GM21825 (cell line): Measurements from ENCODE around the gene VWA3A.
"Not testable (repeated sequence)": the region's sequence is repeated elsewhere in the genome, so short reads cannot be mapped to it uniquely, and the experiment has no call there.

Source experiments
- ATAC-seq: cut with Tn5 transposase; IDR thresholded peaks from one replicate; pipeline ENCODE4 v1.9.1; 2021; ENCODE audit warnings: mild to moderate bottlenecking, moderate library complexity; ENCODE audit not compliant: unreplicated experiment

The VWA3A gene

DNA sequence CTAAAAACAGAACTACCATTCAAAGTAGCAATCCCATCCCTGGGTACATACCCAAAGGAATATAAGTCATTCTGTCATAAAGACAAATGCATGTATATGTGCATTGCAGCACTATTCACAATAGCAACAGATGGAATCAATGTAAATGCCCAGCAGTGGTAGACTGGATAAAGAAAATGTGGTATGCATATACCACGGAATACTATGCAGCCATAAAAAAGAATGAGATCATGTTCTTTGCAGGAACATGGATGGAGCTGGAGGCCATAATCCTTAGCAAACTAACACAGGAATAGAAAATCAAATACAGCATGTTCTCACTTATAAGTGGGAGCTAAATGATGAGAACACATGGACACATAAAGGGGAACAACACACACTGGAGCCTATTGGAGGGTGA lies 36.2 kb downstream of the VWA3A start:
- ATAC-seq, result not testable (repeated sequence)

DNA sequence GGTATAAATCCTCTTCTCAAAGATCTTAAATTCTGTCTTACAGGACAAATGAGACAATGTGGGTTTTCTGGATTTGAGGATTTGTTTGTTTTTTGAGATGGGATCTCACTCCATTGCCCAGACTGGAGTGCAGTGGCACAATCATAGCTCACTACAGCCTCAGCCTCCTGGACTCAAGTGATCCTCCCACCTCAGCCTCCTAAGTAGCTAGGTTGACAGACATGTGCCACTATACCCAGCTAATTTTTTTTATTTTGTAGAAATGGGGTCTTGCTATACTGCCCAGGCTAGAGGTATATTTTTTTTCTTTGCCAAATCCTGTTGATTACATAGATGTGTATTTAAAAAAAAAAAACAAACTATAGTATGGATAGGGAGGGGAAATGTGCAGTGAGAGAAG lies 38.2 kb downstream of the VWA3A start:
- ATAC-seq, result no peak

DNA sequence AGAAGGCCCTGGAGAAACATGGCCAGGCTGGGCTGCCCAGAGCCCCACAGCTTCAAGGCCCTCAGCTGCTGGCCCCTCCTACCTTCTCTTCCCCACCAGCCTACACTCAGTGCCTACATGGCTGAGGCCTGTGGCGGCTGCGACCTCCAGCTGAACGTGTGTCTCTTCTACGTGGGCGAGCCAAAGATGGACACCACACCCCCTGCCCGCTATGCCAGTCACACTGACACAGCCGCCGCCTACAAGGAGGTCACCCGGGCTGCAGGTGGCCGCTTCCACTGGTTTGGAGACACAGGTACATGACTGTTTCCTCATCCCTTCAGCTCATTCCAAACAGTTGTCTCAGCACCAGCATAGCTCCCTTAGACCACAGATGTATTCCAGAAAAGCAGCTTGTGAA lies 40.5 kb downstream of the VWA3A start:
- no peak for ATAC-seq

DNA sequence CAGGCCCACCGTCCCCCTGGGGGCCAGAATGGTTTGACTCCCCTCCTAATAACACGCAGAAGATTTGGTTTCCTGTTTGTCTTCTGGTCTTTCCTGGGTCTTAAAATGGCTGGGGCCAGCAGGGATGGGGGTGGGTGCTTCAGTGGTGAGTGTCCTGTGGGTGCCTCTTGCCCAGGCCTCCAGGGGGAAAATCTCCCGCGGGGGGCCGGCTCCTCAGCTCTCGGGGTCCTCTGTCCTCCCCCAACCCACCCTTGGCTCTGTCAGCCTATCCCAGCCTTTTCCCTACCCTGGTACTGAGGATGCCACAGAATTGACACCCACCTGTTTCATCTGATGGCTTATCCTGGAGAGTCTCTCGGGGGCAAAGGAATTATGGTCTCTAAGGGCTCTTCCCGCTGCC lies 46.1 kb downstream of the VWA3A start:
- ATAC-seq, result no peak

DNA sequence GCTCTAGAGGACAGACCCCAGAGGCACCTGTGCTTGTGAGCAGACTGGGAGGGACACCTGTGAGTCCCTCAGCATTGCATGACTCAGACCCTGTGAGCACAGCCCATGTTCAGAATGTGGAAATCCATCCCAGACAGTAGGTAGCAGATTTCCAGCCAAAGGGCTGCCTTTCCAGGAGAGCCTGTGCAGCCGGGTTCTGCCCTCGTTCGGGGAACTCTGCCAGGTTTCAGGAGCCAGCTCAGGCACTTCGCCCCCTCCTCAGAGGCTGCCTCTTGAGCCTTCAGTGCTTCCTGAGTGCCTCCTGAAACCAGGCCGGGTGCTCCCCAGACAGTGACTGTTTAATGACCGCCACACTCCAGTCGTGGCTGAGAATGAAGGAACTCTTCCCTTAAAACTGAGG lies 46.7 kb downstream of the VWA3A start:
- ATAC-seq, result no peak

DNA sequence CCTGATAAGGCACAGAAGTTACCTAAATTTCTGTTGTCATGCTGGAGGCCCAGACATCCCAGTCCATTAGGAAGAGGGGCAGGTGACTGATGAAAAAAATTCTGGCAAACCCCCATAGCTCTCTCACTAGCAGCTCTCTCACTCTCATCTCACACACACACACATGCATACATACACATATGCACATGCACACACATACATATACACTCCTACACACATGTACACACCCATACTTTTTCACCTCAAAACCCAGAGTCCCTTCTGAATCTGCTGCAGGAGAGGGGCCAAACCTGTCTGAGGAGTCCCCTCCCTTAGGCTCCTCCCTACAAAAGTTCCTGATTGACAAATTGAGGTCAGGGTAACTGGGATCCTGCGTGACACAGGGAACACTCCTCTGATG lies 47.4 kb downstream of the VWA3A start:
- no peak for ATAC-seq

DNA sequence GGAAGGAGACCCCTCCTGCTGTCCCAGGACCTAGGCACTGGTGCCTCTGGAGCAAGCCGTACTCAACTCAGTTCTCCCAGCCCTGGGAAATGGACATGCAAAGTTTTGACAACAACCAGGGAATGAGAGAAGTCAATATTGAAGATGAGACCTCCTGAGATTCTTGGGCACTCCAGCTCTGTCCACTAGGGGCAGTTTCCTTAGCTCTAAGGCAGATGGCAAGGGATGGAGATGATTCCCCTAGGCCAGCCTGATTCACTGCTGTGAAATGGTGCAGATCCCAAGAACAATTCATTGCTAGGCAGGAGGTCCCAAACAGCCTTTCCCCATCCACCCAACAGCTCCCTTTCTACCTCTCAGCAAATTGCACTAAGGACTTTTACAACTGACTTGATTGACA lies 49.4 kb downstream of the VWA3A start:
- no peak for ATAC-seq

DNA sequence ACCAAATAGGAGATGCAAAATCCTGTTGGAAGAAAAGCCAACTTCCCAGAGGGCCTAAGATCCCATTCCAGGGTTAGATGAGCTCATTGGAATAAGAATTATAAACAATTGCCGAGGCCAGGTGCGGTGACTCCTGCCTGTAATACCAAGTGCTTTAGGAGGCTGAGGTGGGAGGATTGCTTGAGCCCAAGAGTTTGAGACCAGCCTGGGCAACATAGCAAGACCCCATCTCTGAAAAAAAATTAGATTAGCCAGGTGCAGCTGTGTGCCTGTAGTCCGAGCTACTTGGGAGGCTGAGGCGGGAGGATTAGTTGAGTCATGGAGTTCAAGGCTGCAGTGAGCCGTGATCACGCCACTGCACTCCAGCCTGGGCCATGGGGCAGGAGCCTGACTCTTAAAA lies 52.2 kb downstream of the VWA3A start:
- no peak for ATAC-seq

DNA sequence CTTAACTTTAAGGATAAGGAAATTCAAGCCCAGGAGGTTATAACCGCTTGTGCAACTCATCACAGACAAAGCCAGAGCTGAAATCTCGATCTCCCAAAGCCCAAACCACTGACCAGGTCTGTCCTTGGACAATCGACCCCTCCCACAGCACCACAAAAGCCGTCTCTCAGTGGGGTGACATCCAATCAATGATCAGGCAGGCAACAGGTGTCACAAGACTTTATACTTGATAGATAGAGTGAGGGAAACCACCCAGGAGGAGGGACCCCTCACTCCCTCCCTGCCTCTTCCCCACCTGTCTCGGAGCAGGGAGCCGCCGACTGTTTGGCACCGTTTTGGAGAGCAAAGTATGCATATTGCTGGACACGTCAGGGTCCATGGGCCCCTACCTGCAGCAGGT lies 55.5 kb downstream of the VWA3A start:
- ATAC-seq, result no peak

DNA sequence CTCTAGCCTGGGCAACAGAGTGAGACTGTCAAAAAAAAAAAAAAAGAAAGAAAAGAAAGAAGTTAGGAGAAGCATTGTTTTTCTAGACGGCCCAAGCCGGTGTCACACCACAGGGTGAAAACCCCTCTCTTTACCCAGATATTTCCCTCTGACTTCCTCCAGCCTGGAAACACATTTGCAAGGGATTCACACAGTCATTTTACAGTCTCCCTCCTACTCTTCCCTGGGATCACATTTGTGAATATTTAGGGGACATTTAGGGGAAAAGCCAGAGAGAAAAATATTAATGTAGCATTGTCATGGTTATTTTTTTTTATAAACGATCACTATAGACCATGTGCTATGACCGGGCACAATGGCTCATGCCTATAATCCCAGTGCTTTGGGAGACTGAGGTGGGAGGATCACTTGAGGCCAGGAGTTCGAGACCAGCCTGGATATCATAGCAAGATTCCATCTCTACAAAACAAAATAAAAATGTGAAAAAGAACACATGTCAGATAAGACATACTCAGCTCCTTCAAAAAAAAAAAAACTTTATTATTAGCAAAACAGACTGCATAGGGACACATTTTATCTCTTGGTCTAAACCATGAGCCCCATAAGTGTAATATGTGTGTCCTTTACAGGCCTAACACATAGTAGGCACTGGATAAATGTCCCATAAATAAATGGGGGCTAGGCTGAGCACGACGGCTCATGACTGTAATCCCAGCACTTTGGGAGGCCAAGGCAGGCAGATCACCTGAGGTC lies 59.1 kb downstream of the VWA3A start:
- ATAC-seq, result no peak

DNA sequence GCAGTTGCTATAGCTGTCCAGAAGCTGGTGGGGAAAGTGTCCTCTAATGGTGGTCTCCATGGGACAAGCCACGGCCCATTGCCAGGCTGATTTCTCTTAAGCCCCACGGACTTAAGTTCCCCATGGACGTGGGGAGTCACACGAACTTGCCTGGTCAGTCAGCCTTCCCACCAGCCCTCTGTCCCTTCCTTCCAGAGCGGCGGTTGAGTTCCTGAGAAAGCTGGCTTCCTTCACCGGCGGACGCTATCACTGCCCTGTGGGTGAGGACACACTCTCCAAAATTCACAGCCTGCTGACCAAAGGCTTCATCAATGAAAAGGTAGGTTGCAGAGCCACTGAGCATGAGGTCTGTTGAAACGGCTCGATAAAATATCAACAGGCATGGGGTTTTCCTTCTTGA lies 60.0 kb downstream of the VWA3A start:
- no peak for ATAC-seq

DNA sequence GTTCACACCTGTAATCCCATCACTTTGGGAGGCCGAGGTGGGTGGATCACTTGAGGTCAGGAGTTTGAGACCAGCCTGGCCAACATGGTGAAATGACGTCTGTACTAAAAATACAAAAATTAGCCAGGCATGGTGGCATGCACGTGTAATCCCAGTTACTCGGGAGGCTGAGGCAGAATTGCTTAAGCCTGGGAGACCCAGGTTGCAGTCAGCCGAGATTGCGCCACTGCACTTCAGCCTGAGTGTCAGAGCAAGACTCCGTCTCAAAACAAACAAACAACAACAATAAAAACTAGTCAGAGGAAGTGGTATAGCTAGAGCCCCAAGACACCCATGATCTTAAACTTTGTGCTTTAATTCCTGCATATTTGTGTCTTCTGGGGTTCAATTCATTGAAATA lies 60.7 kb downstream of the VWA3A start:
- ATAC-seq, result not testable (repeated sequence)

DNA sequence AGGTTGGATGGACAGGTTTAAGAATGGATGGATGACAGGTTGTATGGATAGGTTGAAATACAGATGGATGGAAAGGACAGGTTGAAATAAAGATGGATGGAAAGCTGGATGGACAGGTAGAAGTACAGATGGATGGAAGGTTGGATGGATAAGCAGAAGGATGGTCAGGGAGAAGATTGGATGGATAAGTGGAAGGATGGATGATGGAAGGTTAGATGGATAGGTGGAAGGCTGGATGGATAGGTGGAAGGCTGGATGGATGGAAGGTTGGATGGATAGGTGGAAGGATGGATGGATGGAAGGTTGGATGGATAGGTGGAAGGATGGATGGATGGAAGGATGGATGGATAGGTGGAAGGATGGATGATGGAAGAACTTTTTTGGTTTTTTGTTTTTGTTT lies 69.1 kb downstream of the VWA3A start:
- no peak for ATAC-seq

DNA sequence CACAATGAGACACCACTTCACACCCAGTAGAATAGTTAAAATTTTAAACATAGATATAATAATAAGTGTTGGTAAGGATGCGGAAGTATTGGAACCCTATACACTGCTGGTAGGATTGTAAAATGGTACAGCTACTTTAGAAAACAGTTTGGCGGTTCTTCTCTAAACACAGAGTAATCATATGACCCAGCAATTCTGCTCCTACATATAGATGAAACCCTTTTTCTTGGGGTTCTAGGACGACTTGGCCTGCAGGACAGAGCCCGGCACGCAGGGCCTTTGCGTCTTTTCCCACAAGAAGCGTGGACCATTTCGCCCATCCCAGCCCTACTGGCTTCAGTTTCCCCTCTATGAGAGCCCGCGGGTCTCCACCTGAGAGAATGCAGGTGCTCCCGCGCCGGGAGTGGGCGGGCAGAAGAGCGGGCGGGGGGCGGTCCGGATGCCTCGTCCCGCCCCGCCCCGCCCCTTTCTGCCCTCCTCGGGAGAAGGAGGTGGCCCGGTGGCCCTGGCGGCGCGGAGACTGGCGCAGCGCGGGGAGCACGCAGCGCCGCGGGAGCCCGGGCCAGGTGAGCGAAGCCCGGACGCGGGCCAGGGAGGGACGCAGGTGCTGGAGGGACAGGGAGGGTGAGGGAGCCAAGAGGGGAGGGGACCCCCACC lies 69.8 kb downstream of the VWA3A start, which contains the start of gene SDR42E2:
Gene SDR42E2, plus strand, starts transcription at position 508 of the 657 bp plus-strand sequence. CDS start 3,077 bp downstream, outside the sequence.
- no peak for ATAC-seq

DNA sequence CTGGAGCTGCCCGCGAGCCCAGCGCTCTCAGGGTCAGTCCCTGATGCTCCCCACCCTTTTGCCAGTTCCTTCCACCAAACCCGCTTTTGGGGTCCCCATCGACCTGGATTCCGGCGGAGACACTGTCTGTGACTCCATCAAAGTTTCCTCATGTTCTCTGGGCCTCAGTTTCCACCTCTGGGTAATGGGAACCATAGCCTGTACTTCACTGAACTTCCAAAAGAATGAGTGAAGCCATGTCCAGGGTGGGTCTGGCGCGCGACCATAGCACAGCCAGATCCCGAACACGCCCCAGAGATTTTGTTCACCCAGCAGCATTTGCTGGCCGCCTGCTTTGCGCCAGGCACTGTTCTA lies 70.3 kb downstream of the VWA3A start:
- no peak for ATAC-seq

DNA sequence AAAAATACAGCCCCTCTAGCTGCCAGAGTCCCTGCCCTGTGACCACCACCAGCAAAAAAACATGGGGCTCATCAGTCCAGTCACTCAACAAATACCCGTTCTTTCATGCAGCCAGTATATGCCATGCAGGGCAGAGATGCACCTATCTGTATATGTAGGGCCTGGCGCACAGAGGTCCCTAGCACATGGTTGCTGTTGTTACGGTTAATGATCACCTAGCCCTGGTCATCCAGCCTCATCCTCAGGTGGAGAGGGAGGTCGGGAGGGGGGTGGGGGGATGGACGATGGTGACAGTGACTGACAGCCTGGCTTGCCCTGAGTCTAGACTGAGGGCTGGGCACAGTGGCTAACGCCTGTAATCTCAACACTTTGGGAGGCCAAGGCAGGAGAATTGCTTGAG lies 71.5 kb downstream of the VWA3A start:
- ATAC-seq, result no peak

DNA sequence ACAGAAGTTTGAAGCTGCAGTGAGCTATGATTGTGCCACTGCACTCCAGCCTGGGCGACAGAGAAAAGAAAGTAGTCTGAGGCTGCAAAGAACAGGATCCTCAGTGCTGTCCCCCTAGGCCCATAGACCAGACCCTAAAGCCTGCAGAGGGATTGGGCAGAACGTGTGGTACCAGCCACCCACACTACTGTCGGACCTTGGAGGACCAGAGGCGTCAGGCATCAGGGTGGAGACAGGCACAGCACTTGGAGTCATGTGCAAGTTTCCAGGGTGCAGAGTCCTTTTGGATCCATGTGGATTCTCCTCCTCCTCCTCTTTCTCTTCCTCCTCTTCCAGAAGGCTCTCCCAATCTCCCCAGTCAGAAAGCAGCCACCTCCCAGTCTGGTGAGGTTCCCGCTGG lies 72.1 kb downstream of the VWA3A start:
- no peak for ATAC-seq

DNA sequence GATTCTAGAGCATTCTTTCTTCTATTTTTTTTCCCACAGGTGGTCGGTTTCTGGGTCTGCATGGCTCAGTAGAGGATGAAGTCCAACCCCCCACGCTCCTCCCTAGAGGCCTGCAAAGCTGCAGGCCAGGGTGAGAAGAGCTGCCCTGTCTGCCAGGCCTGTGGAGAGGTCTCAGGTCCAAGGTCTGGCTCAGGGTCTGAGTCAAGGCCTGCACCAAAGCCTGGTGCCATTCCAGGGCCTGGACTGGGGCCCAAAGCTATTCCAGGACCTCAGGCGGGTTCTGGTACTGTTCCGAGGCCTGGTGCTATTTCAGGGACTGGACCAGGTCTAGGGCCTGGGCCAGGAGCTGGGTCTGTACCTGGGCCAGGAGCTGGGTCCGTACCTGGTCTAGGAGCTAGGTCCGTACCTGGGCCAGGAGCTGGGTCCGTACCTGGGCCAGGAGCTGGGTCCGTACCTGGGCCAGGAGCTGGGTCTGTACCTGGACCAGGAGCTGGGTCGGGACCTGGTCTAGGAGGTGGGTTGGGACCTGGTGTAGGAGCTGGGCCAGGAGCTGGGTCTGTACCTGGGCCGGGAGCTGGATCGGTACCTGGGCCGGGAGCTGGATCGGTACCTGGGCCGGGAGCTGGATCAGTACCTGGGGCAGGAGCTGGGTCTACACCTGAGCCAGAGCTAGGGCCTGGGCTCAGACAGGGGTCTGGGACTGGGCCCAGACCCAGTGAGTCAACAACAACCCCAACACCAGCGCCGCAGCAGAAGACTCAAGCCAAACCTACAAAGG lies 73.4 kb downstream of the VWA3A start:
- no peak for ATAC-seq

DNA sequence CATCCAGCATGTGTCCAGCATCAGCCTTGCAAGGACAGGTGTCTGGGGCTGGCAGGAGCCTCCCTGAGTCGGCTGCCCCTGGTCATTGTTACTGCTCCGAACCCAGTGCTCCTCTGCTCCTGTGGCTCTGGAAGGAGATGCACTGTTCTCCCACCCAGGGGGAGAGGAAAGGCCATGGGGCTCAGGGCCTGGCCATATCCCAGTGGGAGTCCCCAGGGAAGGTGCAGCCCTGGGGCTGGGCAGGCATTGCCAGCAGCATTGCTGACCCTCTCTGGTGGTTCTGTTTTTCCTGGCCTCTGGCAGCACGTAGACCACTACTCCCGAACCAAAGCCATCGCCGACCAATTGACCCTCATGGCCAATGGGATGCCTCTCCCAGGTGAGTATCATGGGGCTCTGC lies 79.6 kb downstream of the VWA3A start:
- no peak for ATAC-seq

DNA sequence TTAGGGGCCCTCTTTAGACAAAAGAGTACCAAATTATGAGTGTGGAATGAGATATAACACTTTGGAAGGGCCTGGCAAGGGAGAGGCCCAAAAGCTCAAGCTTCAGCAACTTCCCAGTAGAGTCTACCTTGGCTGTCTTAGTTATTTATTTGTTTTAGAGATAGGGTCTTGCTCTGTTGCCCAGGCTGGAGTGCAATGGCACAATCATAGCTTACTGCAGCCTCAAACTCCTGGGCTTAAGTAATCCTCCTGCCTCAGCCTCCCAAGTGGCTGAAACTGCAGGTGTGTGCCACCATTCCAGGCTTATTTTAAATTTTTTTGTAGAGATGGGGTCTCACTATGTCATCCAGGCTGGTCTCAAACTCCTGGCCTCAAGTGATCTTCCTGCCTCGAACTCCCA lies 80.3 kb downstream of the VWA3A start:
- not testable (repeated sequence) for ATAC-seq

DNA sequence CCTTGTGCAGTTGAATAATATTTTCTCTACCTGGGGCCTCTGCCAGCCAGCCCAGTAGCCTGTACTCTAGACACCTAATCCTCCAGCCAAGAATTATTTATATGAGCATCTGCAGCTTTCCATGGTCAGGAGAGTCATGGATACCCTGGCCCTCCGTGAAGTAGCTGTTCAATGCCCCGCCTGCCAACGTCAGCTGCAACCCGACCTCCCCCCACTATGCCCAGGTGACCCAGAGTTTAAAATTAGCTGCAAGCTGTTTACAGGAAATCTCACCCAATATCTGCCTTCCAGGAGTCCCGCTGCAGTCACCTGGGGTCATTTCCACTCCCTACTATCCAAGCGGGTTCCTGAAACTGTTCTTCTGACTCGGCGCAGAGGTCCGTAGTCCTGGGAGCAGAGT lies 82.3 kb downstream of the VWA3A start:
- no peak for ATAC-seq
